ENCODE measurements around the gene TMEM269. TPM values are rescaled to one million over a fixed set of nuclear protein-coding genes. Genes with fewer than 3 reads are reported as not detected.

TMEM269 gene, protein sequence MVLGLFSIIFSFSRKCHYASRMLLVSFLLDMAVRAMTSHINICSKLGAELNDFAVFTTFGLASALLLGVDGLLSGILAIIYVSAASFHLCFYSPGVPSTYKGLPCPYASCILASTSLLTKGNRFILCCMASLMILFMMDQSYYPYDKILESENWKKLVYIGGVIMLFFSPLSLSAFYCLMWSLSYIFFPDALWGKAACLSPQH
- 1 to 10 TPM in 3 of 5 donors, under 1 TPM in 2; 0.47 to 1.5 (median 1.3) TPM for polyA plus RNA-seq (ENCODE audit: insufficient read depth in 1 of 5, insufficient read length in 5 of 5, low replicate concordance in 1 of 5)
- long read RNA-seq, donor 1, partial matches to known transcripts: 343 of 353 reads
- long read RNA-seq, donor 1, other reads (novel, unspliced or antisense): 10 of 353 reads
- long read RNA-seq, donor 2, partial matches to known transcripts: 21 of 132 reads
- long read RNA-seq, donor 2, other reads (novel, unspliced or antisense): 111 of 132 reads
- long read RNA-seq, donor 3, partial matches to known transcripts: 144 of 309 reads
- long read RNA-seq, donor 3, other reads (novel, unspliced or antisense): 165 of 309 reads
- long read RNA-seq, donor 4: 0 reads
- long read RNA-seq, donor 5: 0 reads
- long read RNA-seq, donor 6, partial matches to known transcripts: 24 of 166 reads
- long read RNA-seq, donor 6, other reads (novel, unspliced or antisense): 142 of 166 reads
- long read RNA-seq, donor 7, partial matches to known transcripts: 32 of 254 reads
- long read RNA-seq, donor 7, other reads (novel, unspliced or antisense): 222 of 254 reads
- long read RNA-seq, donor 8: 0 reads

DNA sequence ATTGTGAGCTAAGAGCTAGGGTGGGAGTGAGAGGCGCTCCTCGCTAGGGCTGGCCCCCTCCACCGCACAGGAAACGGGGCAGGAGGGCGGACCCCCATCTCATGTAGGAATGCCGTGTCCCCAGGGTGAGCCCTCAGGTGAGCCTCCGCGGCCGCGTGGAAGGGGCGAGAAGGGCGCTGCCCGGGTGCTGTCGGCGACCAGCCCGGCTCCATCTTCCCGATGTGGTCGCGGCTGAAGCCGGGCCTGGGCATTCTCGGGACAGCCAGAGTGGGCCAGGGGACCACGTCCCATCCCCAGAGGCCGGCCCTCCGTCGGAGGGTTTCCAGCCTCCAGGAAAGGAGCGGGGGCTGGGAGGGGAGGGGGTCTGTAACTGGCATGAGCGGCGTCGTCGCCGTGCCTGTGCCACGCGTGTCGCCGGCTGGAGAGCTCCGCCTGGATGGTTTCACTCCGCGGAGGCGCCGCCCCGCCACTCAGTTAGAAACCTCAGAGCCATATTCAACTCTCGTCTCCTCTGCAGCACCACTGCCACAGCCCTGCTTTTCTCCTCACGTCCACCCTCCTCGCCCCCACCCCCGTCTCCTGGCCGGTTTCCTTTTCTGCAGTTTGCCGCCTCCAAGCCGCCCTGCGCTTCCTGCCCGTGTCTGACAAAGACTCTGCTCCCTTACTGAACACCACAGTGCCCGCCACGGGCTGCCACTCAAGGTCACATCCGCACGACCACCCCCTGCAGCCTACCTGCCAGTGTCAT is at the start of gene TMEM269:
TSS of gene TMEM269 (plus strand) at position 46 of the 748 bp plus-strand sequence. CDS start 4,903 bp downstream, outside the sequence.
- DNase-seq: peak in 1 of 2 donors; percentile 11

DNA sequence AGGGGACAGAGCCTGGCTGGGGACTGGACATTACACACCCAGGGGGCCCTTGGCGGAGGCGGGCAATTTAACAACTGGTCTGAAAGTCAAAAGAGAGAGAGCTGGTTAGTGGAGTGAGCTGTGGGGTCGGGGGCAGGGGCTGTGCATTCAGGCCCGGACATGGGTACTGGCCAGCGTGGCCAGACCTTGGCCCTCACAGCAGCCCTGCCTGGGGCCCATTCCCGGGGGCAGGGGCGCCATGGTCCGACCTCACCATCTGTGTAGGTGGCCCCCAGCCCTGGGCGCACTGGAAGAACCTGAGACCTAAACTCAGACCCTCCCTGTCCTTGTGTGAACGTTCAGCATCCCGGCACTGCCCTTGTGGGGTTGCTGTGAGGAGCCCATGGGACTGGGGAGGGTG is 49.7 kb upstream of the TMEM269 start:
- DNase-seq: no peak

DNA sequence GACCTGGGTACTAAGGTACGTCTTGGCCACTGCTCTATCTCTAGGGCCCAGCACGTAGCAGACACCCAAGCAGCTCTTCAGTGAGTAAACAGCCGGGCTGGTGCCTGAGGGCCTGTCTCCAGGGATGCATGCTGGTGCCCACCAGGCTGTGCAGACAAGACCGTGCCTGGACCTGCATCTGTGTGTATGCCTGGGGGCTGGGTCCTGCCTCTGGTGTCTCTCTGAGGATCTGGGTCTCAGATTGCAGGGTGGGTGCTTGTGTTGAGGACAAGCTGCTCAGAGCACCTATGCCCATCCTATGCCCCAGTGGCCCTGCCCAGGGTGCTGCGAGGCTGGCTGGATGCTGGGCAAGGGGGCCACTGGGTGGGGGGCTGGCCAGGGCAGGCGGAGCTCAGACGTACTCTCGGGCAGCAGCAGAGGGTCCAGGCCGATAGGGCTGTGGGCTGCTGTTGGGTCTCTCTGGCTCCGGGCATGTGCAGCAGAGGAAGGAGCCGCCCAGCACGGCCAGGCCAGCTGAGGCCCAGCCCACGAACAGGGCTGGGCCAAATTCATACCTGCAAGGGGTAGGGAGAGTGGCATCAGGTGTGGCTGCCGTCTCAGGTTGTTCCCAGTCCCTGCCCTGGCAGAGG is 49.2 kb upstream of the TMEM269 start:
- DNase-seq: no peak

DNA sequence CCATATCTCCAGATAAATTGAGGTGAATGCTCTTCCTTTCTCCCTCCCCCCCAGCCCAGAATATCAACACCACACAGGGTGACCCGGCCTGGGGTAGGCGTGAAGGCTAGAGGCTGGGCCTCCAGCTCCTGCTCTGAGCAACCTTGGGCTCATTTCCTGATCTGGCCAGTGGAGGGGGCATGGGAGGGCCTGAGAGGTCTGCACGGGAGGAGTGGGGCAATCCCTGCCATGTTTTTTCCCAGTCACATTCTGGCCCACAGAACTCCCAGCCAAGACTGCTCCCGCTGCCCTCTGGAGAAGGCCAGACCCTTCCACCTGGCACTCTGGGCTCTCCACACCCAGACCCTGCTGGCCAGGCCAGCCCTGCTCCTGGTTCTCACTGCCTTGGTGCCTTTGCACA is 48.6 kb upstream of the TMEM269 start:
- DNase-seq: no peak

DNA sequence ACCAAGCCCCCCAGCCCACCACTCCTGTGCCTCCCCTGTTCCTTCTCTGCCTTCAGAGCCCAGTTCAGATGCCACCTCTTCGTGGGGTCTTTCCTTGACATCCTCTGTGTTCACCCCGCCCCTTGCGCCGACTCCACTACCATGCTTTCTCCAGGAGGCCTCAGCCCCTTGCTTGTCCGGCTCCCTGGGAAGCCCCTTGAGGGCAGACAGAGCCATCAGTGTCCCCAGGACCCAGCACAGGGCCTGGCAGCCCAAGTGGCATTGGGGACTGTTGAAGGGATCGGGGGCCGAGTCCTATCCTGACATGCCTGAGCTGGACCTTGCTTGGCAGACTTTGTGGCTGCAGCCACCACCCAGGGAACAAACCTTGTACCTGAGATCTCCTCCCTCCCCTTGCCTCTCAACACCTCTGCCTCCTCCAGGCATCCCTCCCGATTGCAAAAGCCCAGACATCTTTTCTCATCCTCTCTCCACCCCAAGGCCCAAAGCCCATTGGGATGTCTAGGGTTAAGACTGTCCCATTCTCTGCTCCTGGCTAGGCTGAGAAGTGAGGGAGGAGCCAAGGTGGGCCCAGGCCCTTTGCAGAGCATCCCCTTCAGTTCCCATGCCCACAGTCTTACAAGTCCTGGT is 48.1 kb upstream of the TMEM269 start:
- DNase-seq: no peak

DNA sequence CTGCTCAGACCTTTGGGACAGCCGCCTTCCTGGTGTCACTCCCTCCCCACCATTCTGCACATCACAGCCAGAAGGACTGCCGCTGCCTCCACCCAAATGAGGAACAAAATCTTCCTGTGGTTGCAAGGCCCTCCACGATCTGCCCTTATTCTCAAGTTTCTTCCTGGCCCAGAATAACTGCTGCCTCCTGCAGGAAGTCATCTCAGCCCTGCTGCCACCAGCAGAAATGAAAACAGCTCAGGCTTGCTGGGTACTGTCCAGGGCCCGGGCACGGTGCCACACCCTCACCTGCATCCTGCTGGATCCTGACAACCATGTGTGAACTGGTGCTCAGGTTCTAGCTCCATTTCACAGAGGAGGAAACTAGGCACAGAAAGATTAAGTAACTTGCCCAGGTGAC is 47.5 kb upstream of the TMEM269 start:
- DNase-seq: no peak

DNA sequence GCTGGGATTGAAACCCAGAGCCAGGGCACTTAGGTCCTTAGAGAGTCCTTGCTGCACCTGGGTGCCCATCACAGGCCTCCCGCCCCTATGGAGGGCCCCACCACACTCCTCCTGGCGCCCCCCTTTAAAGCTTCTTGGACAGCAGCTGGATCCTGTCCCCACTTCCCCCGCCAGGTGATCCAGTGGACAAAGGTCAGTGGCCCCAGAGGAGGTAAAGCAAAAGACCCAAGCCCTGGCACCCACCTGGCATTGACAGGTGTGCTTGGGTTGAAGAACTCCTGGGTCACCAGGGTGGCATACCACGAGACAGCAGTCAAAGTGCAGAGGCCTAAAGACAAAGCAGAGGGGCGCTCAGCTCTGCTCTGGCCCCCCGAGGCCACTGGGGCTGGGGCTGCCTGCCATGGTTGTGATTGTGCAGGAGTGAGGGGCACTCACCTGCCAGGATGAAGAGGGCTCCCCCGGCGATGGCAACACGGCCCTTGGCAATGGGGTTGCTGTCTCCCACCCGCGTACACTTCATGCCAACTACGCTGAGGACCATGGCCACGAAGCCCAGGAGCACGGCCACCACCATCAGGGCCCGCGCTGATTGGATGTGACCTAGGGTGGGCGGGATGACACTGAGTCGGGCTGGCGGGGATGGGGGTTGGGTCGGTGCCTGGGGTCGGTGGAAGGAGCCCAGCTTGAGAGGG is 46.7 kb upstream of the TMEM269 start:
- no peak for DNase-seq

DNA sequence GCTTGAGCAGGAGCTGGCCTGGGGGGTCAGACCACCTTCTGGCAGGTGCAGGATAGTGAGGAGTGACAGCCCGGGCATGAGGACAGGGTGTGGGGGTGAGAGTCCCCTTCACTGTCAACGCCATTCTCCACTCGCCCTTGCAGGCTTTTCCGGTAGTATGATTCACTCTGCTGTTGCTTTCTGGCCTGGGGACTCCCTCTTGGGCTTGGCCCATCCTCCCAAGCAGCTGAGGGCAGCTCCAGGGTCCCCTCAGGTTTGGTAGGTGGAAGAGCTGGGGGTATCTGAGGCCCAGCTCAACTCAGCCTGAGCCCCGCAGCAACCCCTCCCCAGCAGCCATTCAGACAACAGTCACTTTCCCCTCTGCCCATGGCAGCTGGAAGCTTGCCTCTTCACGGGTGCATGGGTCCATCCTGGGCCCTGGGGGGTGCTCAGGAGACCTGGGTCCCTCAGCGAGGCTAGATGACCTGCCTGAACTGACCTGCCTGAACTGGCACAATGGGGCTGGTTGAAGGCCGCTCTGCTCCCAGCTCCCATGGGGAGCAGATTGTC is 46.0 kb upstream of the TMEM269 start:
- DNase-seq: no peak

DNA sequence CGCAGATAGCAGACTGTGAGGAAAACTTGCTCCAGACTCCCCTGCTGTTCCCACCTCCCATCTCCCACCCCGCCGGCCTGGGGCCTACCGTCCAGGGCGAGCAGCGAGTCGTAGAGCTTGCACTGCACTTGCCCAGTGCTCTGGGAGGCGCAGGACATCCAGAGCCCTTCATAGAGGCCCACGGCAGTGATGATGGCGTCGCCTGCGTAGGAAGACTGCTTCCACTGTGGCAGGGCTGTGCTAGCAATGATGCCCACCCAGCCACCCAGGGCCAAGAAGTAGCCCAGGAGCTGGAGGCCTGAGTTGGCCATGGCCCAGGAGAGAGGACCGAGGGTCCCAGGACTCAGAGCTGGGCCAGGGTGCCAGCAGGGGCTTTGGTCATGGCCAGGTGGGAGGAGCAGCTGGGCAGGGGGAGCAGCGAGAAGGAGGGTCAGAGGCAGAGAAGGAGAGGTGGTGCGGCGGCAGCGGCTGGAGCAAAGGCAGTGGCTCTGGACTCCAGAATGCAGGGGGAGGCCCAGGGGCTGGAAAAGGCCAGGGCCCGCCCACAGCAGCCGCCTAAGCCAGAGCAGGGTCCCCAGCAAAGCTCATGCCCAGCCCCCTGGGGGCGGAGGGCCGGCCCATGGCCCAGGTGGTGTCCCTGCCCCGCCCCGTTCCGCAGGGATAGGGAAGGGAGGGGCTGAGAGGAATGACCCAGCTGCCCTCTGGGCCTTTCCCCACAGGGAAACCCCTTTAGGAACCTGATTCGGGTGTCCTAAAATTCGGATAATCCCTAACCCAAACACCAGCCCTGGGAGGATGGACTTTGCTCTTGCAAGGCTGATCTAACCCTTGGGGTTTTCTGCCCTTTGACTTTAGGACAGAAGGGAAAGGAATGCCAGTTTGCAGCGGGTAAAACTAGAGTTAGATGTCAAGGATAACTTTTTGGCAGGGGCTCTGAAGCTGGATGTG is 44.8 kb upstream of the TMEM269 start, which contains the start of gene CLDN19:
TSS of gene CLDN19 (minus strand) at position 484 of the 948 bp plus-strand sequence. CDS start at position 311, 173 bp downstream.
- DNase-seq: peak in 1 of 2 donors; percentile 20

DNA sequence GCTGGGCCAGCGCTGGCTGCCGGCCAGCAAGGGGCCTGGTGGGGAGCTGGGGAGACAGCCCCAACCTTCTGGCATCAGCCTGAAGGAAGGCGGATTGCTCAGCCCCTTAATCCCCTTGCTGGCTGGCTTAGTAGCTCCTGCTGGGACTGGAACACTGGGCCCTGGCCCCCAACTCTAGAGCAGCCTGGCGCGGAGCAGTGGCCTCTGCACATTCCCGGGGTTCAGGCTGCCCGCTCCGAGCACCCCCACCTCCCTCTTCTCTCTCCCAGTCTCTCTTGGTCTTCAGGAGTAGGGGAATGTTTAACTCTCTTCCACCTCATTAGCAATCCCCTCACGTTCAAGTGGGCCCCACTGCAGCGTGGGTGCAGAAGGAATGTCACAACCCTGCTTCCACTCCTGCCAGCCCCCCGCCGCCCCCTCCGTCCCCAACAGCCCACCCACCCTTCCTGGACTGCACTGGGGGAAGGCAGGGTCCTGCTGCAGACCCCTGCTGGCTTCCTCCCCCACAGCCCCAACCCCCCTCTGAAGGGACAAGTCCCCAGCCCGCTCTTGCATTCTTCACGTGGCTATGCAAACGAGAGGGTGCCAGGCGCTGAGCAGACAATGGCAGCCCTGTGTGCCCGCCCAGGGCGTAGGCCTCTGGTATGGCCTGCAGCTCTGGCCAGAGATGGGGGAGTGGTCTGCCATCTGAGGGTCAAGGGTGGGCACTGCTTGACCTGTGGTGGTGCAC is 43.8 kb upstream of the TMEM269 start:
- peak in 1 of 2 donors; percentile 16 for DNase-seq

DNA sequence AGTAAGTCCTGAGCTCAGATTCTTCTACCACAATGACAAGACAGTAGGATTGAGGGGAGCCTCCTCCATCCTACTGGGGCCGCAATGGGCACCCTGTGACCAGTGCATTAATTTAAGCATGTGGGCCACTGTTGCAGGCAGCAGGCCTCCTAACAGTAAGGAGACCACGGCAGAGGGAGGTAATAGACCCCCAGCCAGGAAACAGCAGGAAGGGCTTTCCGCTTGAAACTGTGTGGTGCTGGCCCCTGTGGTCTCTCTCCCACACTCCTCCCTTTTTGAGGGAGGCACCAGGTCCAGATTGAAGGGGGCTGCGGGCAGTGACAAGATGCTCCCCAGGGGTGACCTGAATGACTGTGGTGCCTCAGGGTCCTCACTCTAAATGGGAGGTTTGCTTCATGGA is 43.1 kb upstream of the TMEM269 start:
- DNase-seq: no peak

DNA sequence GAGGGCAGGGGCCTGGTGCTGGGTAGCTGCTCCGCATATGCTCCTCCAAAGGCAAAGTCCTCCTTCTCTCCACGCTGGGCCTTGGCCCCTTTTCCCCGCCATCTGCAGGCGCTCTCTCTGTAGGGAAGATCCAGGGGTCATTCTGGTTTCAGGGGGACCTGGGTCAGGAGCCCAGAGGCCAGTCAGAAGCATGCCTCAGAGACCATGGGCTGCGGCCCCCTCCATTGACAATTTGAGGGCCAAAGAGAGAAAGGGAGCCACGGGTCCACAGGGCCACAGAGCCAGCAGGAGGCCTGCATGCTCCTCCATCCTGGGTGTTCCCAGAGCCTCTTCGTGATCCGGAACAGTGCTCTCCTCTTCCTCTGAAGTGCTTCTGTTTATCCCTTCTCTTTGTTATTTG is 42.6 kb upstream of the TMEM269 start:
- DNase-seq: no peak

DNA sequence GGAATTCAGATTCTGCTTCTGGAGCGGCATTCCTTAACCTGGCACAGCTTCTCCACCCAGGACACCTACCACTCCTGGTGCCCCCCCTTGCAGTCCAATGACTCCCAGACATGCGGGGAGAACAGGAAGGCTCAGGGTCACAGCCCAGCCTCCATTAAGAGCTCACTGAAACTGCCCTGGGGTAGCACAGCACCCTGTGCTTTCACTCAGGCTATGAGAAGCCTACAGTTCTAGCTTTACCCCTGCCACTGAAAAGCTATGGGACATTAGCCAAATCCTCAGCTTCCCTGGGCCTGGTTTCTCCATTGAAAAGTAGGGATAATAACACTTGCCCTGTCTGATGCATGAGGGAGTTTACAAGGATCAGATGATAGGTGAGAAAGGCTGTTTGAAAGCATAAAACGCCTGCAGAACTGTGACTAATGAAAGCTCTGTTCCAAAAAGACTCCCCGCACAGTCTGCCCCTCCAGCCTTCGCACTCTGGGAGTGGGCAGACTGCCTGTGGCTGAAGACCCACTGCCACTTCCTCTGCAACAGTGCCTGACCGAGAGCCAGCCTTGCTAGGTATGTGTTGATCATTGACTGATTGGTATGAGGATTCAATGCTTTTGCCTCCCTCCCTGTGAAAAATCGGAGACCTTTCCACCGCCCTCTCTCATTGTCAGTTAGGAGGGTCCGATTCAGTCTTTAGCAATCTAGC is 42.0 kb upstream of the TMEM269 start:
- DNase-seq: no peak

DNA sequence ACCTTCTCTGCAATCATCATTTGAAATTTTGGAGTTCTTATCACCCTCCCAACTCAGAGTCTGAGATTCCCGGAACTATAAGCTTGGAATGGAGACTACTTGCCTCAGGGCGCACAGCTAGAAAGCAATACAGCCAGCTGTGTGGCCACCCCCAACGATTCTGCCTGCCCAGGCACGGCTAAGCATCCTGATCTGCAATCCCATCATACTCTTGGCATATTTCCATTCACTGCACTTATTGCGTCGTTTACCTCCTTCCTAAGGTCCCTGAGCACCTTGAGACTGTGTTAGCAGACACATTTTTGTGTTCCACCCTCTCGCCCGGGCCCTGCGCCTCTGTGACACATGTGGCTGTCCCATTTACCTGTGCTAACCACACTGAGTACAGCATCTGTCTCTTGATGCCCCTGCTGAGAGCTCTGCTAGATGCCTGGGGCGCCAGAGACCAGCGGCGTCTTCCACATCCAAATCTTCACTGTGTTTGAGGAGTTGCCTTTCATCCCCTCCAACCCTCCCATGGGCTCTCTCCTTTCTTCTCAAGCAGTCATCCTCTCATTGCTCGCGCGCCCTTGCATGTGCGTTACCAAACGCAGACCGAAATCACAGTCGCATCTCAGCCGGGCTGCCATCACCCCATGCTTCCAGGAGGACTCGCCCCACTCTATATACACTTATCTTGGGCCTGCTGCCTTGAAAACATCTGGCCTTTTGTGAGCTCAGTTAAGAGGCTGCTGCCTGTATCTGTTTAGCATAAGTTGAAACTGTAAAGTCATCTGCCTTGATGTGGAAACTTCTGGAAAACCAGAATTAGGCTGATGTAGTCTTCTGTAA is 41.3 kb upstream of the TMEM269 start:
- no peak for DNase-seq

DNA sequence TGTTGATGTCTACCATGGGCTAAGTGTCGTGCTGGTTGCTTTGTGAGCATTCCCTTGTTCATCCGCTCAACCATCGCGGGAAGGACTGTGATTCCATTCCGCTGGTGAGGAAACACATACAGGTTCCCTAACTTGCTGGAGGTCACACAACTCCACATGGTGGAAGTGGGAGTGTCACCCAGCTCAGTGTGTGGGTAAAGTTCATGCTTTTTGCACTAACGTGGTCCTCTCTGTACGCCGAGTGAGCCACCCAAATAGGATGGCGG is 40.7 kb upstream of the TMEM269 start:
- DNase-seq: no peak

DNA sequence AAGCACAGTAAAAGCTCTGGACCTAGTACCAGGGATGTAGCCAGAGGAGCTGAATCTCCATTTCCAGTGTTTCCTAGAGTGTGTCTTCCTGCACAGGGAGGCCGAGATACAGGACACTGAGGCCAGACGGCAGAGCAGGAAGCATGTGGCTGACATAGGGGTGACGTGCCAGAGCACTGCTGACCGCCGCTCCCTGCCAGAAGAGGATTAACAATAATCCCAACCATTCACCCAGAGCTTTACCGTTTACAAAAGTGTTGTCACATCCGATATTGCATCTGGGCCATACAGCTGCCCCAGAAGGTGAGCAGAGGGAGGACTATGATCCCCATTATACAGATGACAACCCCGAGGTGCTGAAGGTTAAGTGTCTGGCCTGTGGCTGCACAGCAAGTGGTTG is 38.9 kb upstream of the TMEM269 start:
- no peak for DNase-seq
